Right lobe of liver (tissue), 6 donors: ENCODE data around the gene CACNA1C. TPM values are rescaled to one million over a fixed set of nuclear protein-coding genes. Genes with fewer than 3 reads are reported as not detected.

Source experiments
- ATAC-seq, 4 donors: fragments of 200-7000 bp; cut with Tn5 transposase; one replicate each; pipeline ENCODE4 v1.9.1; 2020; ENCODE audit warnings: mild to moderate bottlenecking in 4 of 4, moderate library complexity in 4 of 4
- DNase-seq, 3 donors: peaks; one replicate each; pipeline ENCODE4 v3.0.0-alpha.2; 2020
- H3K27ac ChIP-seq, 3 donors: fragments of 200-600 bp; one replicate each; pipeline ENCODE4 v1.8.0; 2022
- H3K27me3 ChIP-seq, 2 donors: fragments of 200-600 bp; one replicate each; pipeline ENCODE4 v1.8.0; 2022
- H3K36me3 ChIP-seq, 4 donors: fragments of 200-600 bp; sonication (generic) in 1 of 4; one replicate each; pipeline versions ENCODE4 v1.5.1 to v1.8.0; 2017 to 2022; ENCODE audit warnings: control low read depth in 1 of 4
- H3K4me1 ChIP-seq, 4 donors: fragments of 200-600 bp; sonication (generic) in 1 of 4; one replicate each; pipeline versions ENCODE4 v1.5.1 to v1.8.0; 2017 to 2022; ENCODE audit warnings: control low read depth in 1 of 4
- H3K4me3 ChIP-seq, 3 donors: fragments of 200-600 bp; one replicate each; pipeline ENCODE4 v1.8.0; 2022
- H3K9me3 ChIP-seq, 4 donors: fragments of 200-600 bp; sonication (generic) in 1 of 4; one replicate each; pipeline versions ENCODE4 v1.5.1 to v1.8.0; 2017 to 2022; ENCODE audit warnings: control low read depth in 1 of 4
- POLR2A ChIP-seq: fragments of 450-650 bp; IDR thresholded peaks from one replicate; pipeline ENCODE4 v1.6.1; 2017; ENCODE audit warnings: antibody characterized with exemption, mild to moderate bottlenecking
- WGBS: methylation state at CpG from one replicate; pipeline ENCODE4 v1.1.6; 2018; ENCODE audit warnings: low coverage, low lambda C conversion rate; ENCODE audit not compliant: insufficient coverage; ENCODE audit errors: missing lambda C conversion rate; 5-methylcytosine and 5-hydroxymethylcytosine counted together
- intact Hi-C, 2 donors: fragments of 100-400 bp; cut with DNase I; formaldehyde crosslinking; loops; one replicate each; pipeline versions ENCODE4 v1.11.2 to v1.14.1; 2022
- total RNA-seq, 6 experiments: library from RNA; depleted of rRNA in 2 of 6; stranded (reverse); fragments of >200 nt in 2 of 6; fragmentation: NEBNext Ultra II Directional in 3 of 6; extraction: Animal tissue kit (Norgen Biotek cat#: 25700) in 3 of 6; gene quantifications; one replicate each; pipeline versions ENCODE4 v1.1.0 to v1.2.4, GENCODE V29; 2016 to 2023
- TF ChIP-seq, protein P1 (sequence below), 4 donors: fragments of 200-600 bp in 3 of 4; fragments of 450-650 bp in 1 of 4; IDR thresholded peaks; one replicate each; pipeline versions ENCODE4 v1.5.1 to v1.8.0; 2016 to 2022; ENCODE audit warnings: antibody characterized with exemption in 4 of 4, mild to moderate bottlenecking in 2 of 4
- donor health status: DM: no; HTN: yes; CAD: no.
- donor health status: DM: no; HTN: no; CAD: no.
- donor health status: DM: no; HTN: no; CAD: no.
- donor health status: DM: no; HTN: yes; CAD: no.
- donor health status: DM: no; HTN: yes; CAD: no.

Gene CACNA1C
- total RNA-seq, 6 experiments from 2014 or later: 0.18 to 1.0 (median 0.57) TPM

DNA sequence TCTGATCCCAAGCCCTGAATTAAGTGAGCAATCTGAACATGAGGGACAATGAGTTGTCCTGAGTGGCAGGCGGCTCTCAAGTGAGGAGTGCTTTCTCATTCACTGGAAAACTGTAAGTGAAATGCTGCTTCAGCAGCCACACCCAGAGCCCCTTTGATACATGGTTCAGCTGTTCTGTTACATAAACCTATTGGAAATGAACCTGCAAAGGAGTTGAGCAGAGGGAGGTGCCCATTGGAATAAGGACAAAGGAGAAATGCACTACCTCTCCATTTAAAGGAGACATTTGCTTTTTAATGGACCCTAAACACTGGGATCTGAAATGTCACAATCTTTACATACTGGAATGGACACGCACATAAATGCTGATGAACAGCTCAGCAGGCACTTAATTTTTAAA, 169.9 kb downstream of the CACNA1C start:
- DNase-seq: no peak
- 68% methylated on average over 2 of the region's 2 CpGs for WGBS

DNA sequence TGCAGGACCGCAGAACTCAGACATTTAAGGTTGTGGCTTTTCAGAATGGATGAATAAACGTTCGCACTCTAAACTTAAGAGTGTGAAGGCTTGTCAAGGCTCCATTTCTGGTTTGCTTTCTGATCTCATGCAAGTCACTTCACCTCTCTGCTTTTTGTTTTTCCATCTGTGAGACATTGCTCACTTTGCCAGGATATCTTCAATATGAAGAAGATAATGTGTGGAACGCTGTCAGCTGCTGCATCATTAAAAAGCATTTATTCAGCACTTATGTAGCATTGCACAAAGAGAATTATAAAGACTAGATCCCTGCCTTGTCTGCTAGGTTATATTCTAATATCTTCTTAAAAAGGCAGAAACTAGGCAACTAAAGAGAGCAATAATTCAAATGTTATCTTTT, 172.2 kb downstream of the CACNA1C start:
- WGBS: 78% methylated on average over 4 of the region's 4 CpGs
- DNase-seq (no peak), ATAC-seq (no peak)
- no peaks in the 10 kb centered on the region for H3K9me3 ChIP-seq
- H3K36me3 ChIP-seq: no peaks in the 10 kb centered on the region
- H3K27me3 ChIP-seq: no peaks in the 10 kb centered on the region
- intact Hi-C loops: no loop called here
- H3K4me1 ChIP-seq: no peaks in the 10 kb centered on the region
- TF ChIP-seq, protein P1, sequence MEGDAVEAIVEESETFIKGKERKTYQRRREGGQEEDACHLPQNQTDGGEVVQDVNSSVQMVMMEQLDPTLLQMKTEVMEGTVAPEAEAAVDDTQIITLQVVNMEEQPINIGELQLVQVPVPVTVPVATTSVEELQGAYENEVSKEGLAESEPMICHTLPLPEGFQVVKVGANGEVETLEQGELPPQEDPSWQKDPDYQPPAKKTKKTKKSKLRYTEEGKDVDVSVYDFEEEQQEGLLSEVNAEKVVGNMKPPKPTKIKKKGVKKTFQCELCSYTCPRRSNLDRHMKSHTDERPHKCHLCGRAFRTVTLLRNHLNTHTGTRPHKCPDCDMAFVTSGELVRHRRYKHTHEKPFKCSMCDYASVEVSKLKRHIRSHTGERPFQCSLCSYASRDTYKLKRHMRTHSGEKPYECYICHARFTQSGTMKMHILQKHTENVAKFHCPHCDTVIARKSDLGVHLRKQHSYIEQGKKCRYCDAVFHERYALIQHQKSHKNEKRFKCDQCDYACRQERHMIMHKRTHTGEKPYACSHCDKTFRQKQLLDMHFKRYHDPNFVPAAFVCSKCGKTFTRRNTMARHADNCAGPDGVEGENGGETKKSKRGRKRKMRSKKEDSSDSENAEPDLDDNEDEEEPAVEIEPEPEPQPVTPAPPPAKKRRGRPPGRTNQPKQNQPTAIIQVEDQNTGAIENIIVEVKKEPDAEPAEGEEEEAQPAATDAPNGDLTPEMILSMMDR (IDR thresholded peaks at IDR 0.05): no peak
- TF ChIP-seq POLR2A: no peak
- H3K4me3 ChIP-seq: no peak overlapping the region
- H3K27ac ChIP-seq: no peak overlapping the region

More for the DNA sequence above, 169.9 kb downstream of the CACNA1C start:
- Histone ChIP-seq H3K4me1 (no peaks in the 10 kb centered on the region), H3K27ac (no peak overlapping the region), H3K36me3 (no peaks in the 10 kb centered on the region), H3K4me3 (no peak overlapping the region), H3K9me3 (no peaks in the 10 kb centered on the region), H3K27me3 (no peaks in the 10 kb centered on the region)
- no peak for ATAC-seq
- intact Hi-C loops: no loop called here
- TF ChIP-seq, protein P1 (IDR thresholded peaks at IDR 0.05): no peak
- no peak for TF ChIP-seq POLR2A

DNA sequence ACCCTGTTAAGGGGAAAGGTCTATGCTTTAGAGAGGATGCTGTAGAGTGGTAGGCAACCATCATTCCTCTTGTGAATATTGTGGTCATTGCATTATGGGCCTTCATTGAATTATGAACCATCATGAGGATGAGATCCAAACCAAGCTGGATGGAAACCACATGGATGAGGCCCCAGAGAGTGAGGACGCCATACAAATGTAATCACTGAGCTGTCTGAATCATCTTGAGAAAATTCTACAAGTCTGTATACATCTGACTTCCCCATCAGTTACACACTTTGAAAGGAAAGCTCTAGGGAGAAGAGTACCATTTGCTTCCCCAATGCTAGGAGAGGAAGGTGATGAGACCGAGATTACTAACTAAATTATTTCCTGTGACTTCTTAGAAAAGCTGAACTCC, 172.9 kb downstream of the CACNA1C start:
- 61% methylated on average over 2 of the region's 2 CpGs for WGBS
- TF ChIP-seq POLR2A: no peak
- TF ChIP-seq, protein P1 (IDR thresholded peaks at IDR 0.05): no peak
- no peaks in the 10 kb centered on the region for H3K27me3 ChIP-seq
- H3K4me3 ChIP-seq: no peak overlapping the region
- no peak overlapping the region for H3K27ac ChIP-seq
- intact Hi-C loops: no loop called here
- H3K9me3 ChIP-seq: no peaks in the 10 kb centered on the region
- H3K36me3 ChIP-seq: no peaks in the 10 kb centered on the region
- no peak for DNase-seq
- no peak for ATAC-seq
- H3K4me1 ChIP-seq: no peaks in the 10 kb centered on the region

DNA sequence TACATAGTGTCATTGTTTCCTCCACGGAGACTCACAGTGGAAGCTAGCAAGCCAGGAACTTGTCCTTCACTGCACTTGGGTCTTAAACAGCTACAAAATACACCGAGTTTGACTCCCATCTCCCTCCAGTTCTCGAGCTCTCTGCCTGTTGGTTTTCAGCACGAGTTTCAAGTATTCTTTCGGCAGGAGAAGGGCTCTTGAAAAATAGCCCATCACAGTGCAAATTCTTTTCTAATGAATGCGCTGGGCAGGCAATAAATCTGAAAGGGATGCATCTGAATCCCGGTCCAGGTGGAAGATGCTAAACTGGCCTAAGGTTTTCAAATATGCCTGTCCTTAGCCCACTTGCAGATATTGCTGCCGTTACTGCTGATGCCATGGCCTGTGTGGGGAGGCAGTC, 173.9 kb downstream of the CACNA1C start:
- no peak for TF ChIP-seq POLR2A
- TF ChIP-seq, protein P1 (IDR thresholded peaks at IDR 0.05): no peak
- no peak overlapping the region for H3K27ac ChIP-seq
- no peaks in the 10 kb centered on the region for H3K4me1 ChIP-seq
- ATAC-seq: no peak
- DNase-seq: no peak
- H3K27me3 ChIP-seq: no peaks in the 10 kb centered on the region
- 70% methylated on average over 6 of the region's 8 CpGs for WGBS
- H3K36me3 ChIP-seq: no peaks in the 10 kb centered on the region
- intact Hi-C loops: no loop called here
- no peak overlapping the region for H3K4me3 ChIP-seq
- no peaks in the 10 kb centered on the region for H3K9me3 ChIP-seq

DNA sequence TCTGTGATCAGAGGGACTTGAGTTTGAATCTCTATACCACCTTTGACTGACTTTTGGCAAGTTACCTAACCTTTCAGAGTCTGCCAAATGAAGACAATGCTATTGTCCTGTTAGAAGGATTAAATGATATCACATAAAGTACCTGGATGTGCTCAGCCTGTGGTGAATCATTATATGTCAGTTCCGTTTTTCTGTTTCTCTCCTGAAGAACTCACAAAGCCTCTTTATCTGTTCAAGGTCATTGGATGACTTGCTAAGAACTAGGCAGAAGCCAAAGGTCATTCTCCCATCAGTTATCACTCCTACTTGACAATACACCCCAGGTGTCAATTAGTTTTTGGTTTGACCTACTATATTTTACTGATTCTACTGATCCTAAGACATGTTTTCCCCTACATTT, 174.6 kb downstream of the CACNA1C start:
- H3K27me3 ChIP-seq: no peaks in the 10 kb centered on the region
- TF ChIP-seq, protein P1 (IDR thresholded peaks at IDR 0.05): no peak
- TF ChIP-seq POLR2A: no peak
- DNase-seq: no peak
- no peak overlapping the region for H3K27ac ChIP-seq
- H3K4me3 ChIP-seq: no peak overlapping the region
- WGBS: 10% methylated on average over 1 of the region's 1 CpG
- no peaks in the 10 kb centered on the region for H3K9me3 ChIP-seq
- intact Hi-C loops: no loop called here
- H3K36me3 ChIP-seq: no peaks in the 10 kb centered on the region
- ATAC-seq: no peak
- H3K4me1 ChIP-seq: no peaks in the 10 kb centered on the region
